Chondrocyte (in vitro differentiated cells): ENCODE measurements around the gene RMDN2. TPM values are rescaled to one million over a fixed set of nuclear protein-coding genes. Genes with fewer than 3 reads are reported as not detected.

Experiments
- DNase-seq: peaks from one replicate; pipeline ENCODE4 v3.0.0; 2021; ENCODE audit warnings: mixed read lengths, low spot score
- H3K27ac Mint-ChIP-seq: one replicate; pipeline ENCODE4 v1.8.0; 2021; ENCODE audit warnings: mild to moderate bottlenecking, moderate library complexity, mixed read lengths; ENCODE audit not compliant: unreplicated experiment
- H3K27me3 Mint-ChIP-seq: 2 replicates; pipeline ENCODE4 v1.8.0; 2021; ENCODE audit warnings: low read depth, mixed read lengths
- H3K36me3 Mint-ChIP-seq: 2 replicates; pipeline ENCODE4 v1.8.0; 2021; ENCODE audit warnings: low read depth, mixed read lengths
- H3K4me1 Mint-ChIP-seq: 2 replicates; pipeline ENCODE4 v1.8.0; 2021; ENCODE audit warnings: low read depth, mild to moderate bottlenecking, mixed read lengths
- H3K4me3 Mint-ChIP-seq: one replicate; pipeline ENCODE4 v1.8.0; 2021; ENCODE audit warnings: mild to moderate bottlenecking, moderate library complexity, mixed read lengths; ENCODE audit not compliant: unreplicated experiment
- H3K9me3 Mint-ChIP-seq: 2 replicates; pipeline ENCODE4 v1.8.0; 2021; ENCODE audit warnings: low read depth, mixed read lengths
- CTCF ChIP-seq: fragments of 200-600 bp; sonication (generic); IDR thresholded peaks from 2 replicates; pipeline ENCODE4 v1.5.0; 2021; ENCODE audit warnings: antibody characterized with exemption, mild to moderate bottlenecking, moderate library complexity
- total RNA-seq: library from RNA; stranded (reverse); gene quantifications from 3 replicates; pipeline ENCODE4 v1.2.1, GENCODE V29; 2021

Gene RMDN2
- total RNA-seq, 1 donor from 2014 or later, result 8.1 TPM

- Mint-ChIP-seq H3K36me3 (no peaks in the 10 kb centered on the region), H3K9me3 (no peaks in the 10 kb centered on the region), H3K27ac (no peak overlapping the region), H3K4me1 (peaks cover 23% of the 10 kb centered on the region), H3K4me3 (no peak overlapping the region), H3K27me3 (peaks cover 9% of the 10 kb centered on the region)
- DNase-seq, result no peak
- TF ChIP-seq CTCF, result no peak
Measured at GRCh38 chr2:38033646-38034045, 108.6 kb downstream of the RMDN2 start.

- Mint-ChIP-seq H3K27me3 (peaks cover 9% of the 10 kb centered on the region), H3K9me3 (no peaks in the 10 kb centered on the region), H3K27ac (no peak overlapping the region), H3K4me3 (no peak overlapping the region), H3K4me1 (peaks cover 23% of the 10 kb centered on the region), H3K36me3 (no peaks in the 10 kb centered on the region)
- DNase-seq, result no peak
- no peak for TF ChIP-seq CTCF
Measured at GRCh38 chr2:38035968-38036367, 110.9 kb downstream of the RMDN2 start.

GRCh38 chr2:38037325-38037724 is 112.2 kb downstream of the RMDN2 start:
- no peaks in the 10 kb centered on the region for H3K36me3 Mint-ChIP-seq
- no peak for TF ChIP-seq CTCF
- peaks cover 8% of the 10 kb centered on the region for H3K9me3 Mint-ChIP-seq
- H3K4me3 Mint-ChIP-seq, result no peak overlapping the region
- peaks cover 23% of the 10 kb centered on the region for H3K4me1 Mint-ChIP-seq
- H3K27me3 Mint-ChIP-seq, result peaks cover 9% of the 10 kb centered on the region
- no peak overlapping the region for H3K27ac Mint-ChIP-seq
- no peak for DNase-seq

- Mint-ChIP-seq H3K36me3 (peaks cover under 1% of the 10 kb centered on the region), H3K4me3 (peak overlapping the region; percentile 66), H3K9me3 (peaks cover 14% of the 10 kb centered on the region), H3K27me3 (peaks cover 9% of the 10 kb centered on the region), H3K27ac (peak overlapping the region; percentile 82), H3K4me1 (peaks cover 23% of the 10 kb centered on the region)
- no peak for DNase-seq
- TF ChIP-seq CTCF, result peak; percentile 71
Measured at GRCh38 chr2:38037757-38038621, 112.9 kb downstream of the RMDN2 start.

GRCh38 chr2:38038682-38039081 is 113.6 kb downstream of the RMDN2 start:
- Mint-ChIP-seq H3K4me1 (peaks cover 19% of the 10 kb centered on the region), H3K4me3 (no peak overlapping the region), H3K27me3 (peaks cover 9% of the 10 kb centered on the region), H3K36me3 (peaks cover 2% of the 10 kb centered on the region), H3K9me3 (peaks cover 19% of the 10 kb centered on the region), H3K27ac (no peak overlapping the region)
- no peak for TF ChIP-seq CTCF
- no peak for DNase-seq
